NCI-H2107 treated with DMSO at 0.1 percent for 48 hours (cell line): Measurements from ENCODE around the gene CEP152.

Experiments used
- DNase-seq: peaks from one replicate; lab custom pipeline; 2025; ENCODE audit not compliant: unreplicated experiment; lab: John Stamatoyannopoulos, UW

CEP152 gene

GRCh38 chr15:48705381-48705780 is 105.5 kb downstream of the CEP152 start:
- no peak for DNase-seq

GRCh38 chr15:48703544-48703943 is 107.3 kb downstream of the CEP152 start:
- no peak for DNase-seq

- DNase-seq: no peak
Measured at GRCh38 chr15:48702569-48703236, 108.2 kb downstream of the CEP152 start.

GRCh38 chr15:48696627-48697312 is 114.1 kb downstream of the CEP152 start:
- DNase-seq: no peak

GRCh38 chr15:48695827-48696573 is 114.9 kb downstream of the CEP152 start:
- DNase-seq: no peak

GRCh38 chr15:48695088-48695826 is 115.6 kb downstream of the CEP152 start:
- no peak for DNase-seq

GRCh38 chr15:48693484-48693883 is 117.4 kb downstream of the CEP152 start:
- DNase-seq: no peak

GRCh38 chr15:48688493-48688892 is 122.4 kb downstream of the CEP152 start:
- DNase-seq: no peak
